Heart left ventricle (tissue), 13 donors: ENCODE data around the gene KCNQ1.

Experiments used
- POLR2A ChIP-seq, 2 donors: fragments of 450-650 bp; IDR thresholded peaks; one replicate each; pipeline ENCODE4 v1.6.1; 2017; ENCODE audit warnings: antibody characterized with exemption in 2 of 2, mild to moderate bottlenecking in 2 of 2, moderate library complexity in 2 of 2
- TF ChIP-seq, protein P1 (sequence below), 12 donors: fragments of 200-600 bp; sonication (generic) in 4 of 12; IDR thresholded peaks; one replicate each; pipeline versions ENCODE4 v1.5.0 to v1.8.0; 2018 to 2022; ENCODE audit warnings: antibody characterized with exemption in 12 of 12, mild to moderate bottlenecking in 5 of 12
- donor health status: ischemic (EF 13 %, LVEDD 7.1; RV severe dilation, severe dysfunction).
- donor health status: DM: no; HTN: yes; CAD: no.
- donor health status: DM: no; HTN: no; CAD: no.
- donor health status: ischemic (EF 25% LVEDD 6.9; RV normal size, moderate dysfunction).
- donor health status: ischemic (EF 25% LVEDD 5.7; RV mildly dilated, moderate dysfunction).
- donor health status: ischemic (EF 35%, LVEDD 5.7; RV mildly dilated, moderate dysfunction).
- donor health status: nonischemic (EF 11% LVEDD 7.7; RV severe dilation, severe dysfunction).
- donor health status: DM: yes; HTN: yes; CAD: no.
- donor health status: PGD.
- donor health status: ischemic (EF 29% LVEDD 5.4; RV normal size, mild dysfunction).
- donor health status: nonischemic (EF 23%, LVEDD 6.1; RV moderate dilation, normal function).

DNA sequence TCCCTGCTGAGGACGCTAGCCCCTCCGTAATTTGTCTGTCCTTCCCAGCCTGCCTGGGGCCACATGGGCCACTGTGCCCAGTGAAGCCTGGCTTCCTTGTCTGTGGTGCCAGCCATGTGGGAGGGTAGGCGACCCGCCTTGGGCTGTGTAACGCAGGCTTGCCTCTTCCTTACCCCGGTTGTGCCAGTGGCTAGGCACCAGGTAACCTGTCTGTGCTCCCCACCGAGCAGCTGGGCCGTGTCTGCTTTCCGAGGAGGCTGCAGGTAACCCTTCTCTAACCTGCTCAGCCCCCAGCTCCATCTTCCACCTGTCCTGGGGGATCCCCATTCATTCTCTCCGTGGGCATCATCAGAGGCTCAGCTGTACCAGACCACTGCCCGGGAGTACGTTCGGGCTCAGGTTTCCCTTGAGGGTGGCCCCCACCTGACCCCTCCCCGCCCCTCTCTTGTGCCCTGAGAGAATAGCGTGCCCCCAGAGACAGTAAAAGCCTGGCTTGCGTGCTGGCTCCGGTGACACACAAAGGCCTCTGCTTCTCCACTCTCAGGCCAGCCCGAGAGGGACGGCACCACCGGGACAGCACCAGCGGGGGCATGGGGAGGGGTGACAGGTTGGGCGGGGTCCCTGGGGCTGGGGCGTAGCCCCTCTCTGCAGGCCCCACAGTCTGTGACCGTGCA lies 361.7 kb downstream of the KCNQ1 start:
- TF ChIP-seq, protein P1, sequence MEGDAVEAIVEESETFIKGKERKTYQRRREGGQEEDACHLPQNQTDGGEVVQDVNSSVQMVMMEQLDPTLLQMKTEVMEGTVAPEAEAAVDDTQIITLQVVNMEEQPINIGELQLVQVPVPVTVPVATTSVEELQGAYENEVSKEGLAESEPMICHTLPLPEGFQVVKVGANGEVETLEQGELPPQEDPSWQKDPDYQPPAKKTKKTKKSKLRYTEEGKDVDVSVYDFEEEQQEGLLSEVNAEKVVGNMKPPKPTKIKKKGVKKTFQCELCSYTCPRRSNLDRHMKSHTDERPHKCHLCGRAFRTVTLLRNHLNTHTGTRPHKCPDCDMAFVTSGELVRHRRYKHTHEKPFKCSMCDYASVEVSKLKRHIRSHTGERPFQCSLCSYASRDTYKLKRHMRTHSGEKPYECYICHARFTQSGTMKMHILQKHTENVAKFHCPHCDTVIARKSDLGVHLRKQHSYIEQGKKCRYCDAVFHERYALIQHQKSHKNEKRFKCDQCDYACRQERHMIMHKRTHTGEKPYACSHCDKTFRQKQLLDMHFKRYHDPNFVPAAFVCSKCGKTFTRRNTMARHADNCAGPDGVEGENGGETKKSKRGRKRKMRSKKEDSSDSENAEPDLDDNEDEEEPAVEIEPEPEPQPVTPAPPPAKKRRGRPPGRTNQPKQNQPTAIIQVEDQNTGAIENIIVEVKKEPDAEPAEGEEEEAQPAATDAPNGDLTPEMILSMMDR (IDR thresholded peaks at IDR 0.05): no peak
- no peak for TF ChIP-seq POLR2A (IDR thresholded peaks at IDR 0.05)
